MM.1S (cell line): ENCODE data around the gene FHIP2A.

Experiments used
- DNase-seq: peaks from one replicate; pipeline ENCODE4 v3.0.0-alpha.2; 2015
- H2AFZ ChIP-seq: fragments of 300-600 bp; sonication (generic); 2 replicates; pipeline ENCODE4 v1.6.0; 2016; ENCODE audit warnings: antibody characterized with exemption, low read length
- H3F3A ChIP-seq: fragments of 300-600 bp; sonication (generic); 2 replicates; pipeline ENCODE4 v1.6.1; 2016; ENCODE audit warnings: mild to moderate bottlenecking, antibody characterized with exemption, low read length, moderate library complexity, mixed read lengths; ENCODE audit not compliant: insufficient read depth
- H3K27ac ChIP-seq: fragments of 300-600 bp; sonication (generic); 2 replicates; pipeline ENCODE4 v1.5.1; 2016; ENCODE audit warnings: mild to moderate bottlenecking, low read length
- H3K27me3 ChIP-seq: fragments of 300-600 bp; sonication (generic); replicated peaks from 2 replicates; pipeline ENCODE4 v1.6.0; 2016; ENCODE audit warnings: low read length; ENCODE audit not compliant: insufficient read depth
- H3K36me3 ChIP-seq: fragments of 300-600 bp; sonication (generic); replicated peaks from 2 replicates; pipeline ENCODE4 v1.6.1; 2016; ENCODE audit warnings: mild to moderate bottlenecking, low read length, mixed read lengths; ENCODE audit not compliant: insufficient read depth
- H3K4me1 ChIP-seq: fragments of 300-600 bp; sonication (generic); 2 replicates; pipeline ENCODE4 v1.6.1; 2016; ENCODE audit warnings: low read length, mixed read lengths
- H3K4me2 ChIP-seq: fragments of 300-600 bp; sonication (generic); 2 replicates; pipeline ENCODE4 v1.6.0; 2016; ENCODE audit warnings: low read depth, low read length
- H3K4me3 ChIP-seq: fragments of 300-600 bp; sonication (generic); 2 replicates; pipeline ENCODE4 v1.5.1; 2016; ENCODE audit warnings: low read length, mixed read lengths
- H3K79me2 ChIP-seq: fragments of 300-600 bp; sonication (generic); 2 replicates; pipeline ENCODE4 v1.6.1; 2016; ENCODE audit warnings: mixed run types, low read length, mixed read lengths
- H3K9ac ChIP-seq: fragments of 300-600 bp; sonication (generic); 2 replicates; pipeline ENCODE4 v1.6.1; 2016; ENCODE audit warnings: low read length, mixed read lengths
- H3K9me2 ChIP-seq: fragments of 300-600 bp; sonication (generic); replicated peaks from 2 replicates; pipeline ENCODE4 v1.6.1; 2016; ENCODE audit warnings: mild to moderate bottlenecking, low read length, mixed read lengths; ENCODE audit not compliant: insufficient read depth
- H3K9me3 ChIP-seq: fragments of 300-600 bp; sonication (generic); replicated peaks from 2 replicates; pipeline ENCODE4 v1.6.1; 2016; ENCODE audit warnings: mild to moderate bottlenecking, low read length, mixed read lengths; ENCODE audit not compliant: insufficient read depth
- H4K20me1 ChIP-seq: fragments of 300-600 bp; sonication (generic); 2 replicates; pipeline ENCODE4 v1.6.1; 2016; ENCODE audit warnings: mild to moderate bottlenecking, low read length, moderate library complexity, mixed read lengths; ENCODE audit not compliant: insufficient read depth
- CTCF ChIP-seq: fragments of 300-600 bp; sonication (generic); IDR thresholded peaks from 2 replicates; pipeline ENCODE4 v1.5.1; 2016; ENCODE audit warnings: antibody characterized with exemption, low read length, mixed read lengths
- EZH2 ChIP-seq: fragments of 300-600 bp; sonication (generic); optimal IDR thresholded peaks from 2 replicates; pipeline ENCODE3; 2017; ENCODE audit warnings: low read depth, mild to moderate bottlenecking, antibody characterized with exemption, low read length, mixed read lengths
- EZH2phosphoT487 ChIP-seq: fragments of 300-600 bp; sonication (generic); IDR thresholded peaks from 2 replicates; pipeline ENCODE4 v1.6.1; 2018; ENCODE audit warnings: antibody characterized with exemption, low read length

FHIP2A gene

DNA sequence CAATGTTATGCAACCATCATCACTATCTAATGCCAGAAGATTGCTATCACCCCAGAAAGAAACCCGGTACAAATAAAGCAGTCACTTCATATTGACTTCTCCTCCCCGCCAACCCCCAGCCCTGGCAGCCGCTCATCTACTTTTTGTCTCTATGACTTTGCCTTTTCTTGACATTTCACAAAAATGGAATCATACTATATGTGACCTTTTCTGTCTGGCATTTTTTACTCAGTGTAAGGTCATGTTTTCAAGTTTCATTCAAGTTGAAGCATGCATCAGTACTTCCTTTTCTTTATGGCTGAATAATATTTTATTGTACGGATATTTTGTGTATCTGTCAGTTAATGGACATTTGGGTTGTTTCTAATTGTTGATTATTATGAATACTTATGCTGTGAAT is 28.1 kb downstream of the FHIP2A start:
- Histone ChIP-seq H4K20me1 (no peaks in the 10 kb centered on the region), H3K4me2 (no peak overlapping the region), H3K27ac (no peak overlapping the region), H3F3A (no peaks in the 10 kb centered on the region), H3K9me2 (no peaks in the 10 kb centered on the region), H3K27me3 (no peaks in the 10 kb centered on the region), H3K36me3 (peaks cover 10% of the 10 kb centered on the region), H3K9ac (no peak overlapping the region), H3K4me1 (no peaks in the 10 kb centered on the region), H3K79me2 (no peaks in the 10 kb centered on the region), H2AFZ (no peak overlapping the region), H3K9me3 (no peaks in the 10 kb centered on the region), H3K4me3 (no peak overlapping the region)
- DNase-seq = no peak
- TF ChIP-seq EZH2 (no peak), CTCF (no peak), EZH2phosphoT487 (no peak)

- DNase-seq = no peak
- H3K4me3 ChIP-seq = no peak overlapping the region
- H3K27me3 ChIP-seq = no peaks in the 10 kb centered on the region
- TF ChIP-seq EZH2 = no peak
- no peak for TF ChIP-seq EZH2phosphoT487
- TF ChIP-seq CTCF = no peak
- H3K79me2 ChIP-seq = no peaks in the 10 kb centered on the region
- no peaks in the 10 kb centered on the region for H3K9me3 ChIP-seq
- no peaks in the 10 kb centered on the region for H4K20me1 ChIP-seq
- no peaks in the 10 kb centered on the region for H3F3A ChIP-seq
- H3K36me3 ChIP-seq = peaks cover 10% of the 10 kb centered on the region
- no peaks in the 10 kb centered on the region for H3K4me1 ChIP-seq
- H3K4me2 ChIP-seq = no peak overlapping the region
- no peak overlapping the region for H3K9ac ChIP-seq
- no peak overlapping the region for H3K27ac ChIP-seq
- H2AFZ ChIP-seq = no peak overlapping the region
- H3K9me2 ChIP-seq = no peaks in the 10 kb centered on the region
Observed at GRCh38 chr10:114850126-114850525, 28.5 kb downstream of the FHIP2A start.

DNA sequence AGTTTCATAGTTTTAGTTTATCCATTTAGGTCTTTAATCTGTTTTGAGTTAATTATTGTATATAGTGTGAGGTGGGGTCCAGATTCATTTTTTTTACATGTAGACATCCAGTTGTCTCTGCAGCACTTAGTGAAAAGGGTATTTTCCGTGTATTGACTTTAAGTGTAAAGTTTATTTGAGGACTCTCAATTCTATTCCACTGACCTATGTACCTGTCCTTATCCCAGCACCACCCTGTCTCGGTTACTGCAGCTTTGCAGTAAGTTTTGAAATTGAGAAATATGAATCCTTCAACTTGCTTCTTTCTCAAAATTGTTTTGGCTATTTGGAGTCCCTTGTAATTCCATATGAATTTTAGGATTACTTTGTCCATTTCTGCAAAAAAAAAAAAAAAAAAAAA is 29.8 kb downstream of the FHIP2A start:
- Histone ChIP-seq H3K9ac (no peak overlapping the region), H4K20me1 (no peaks in the 10 kb centered on the region), H2AFZ (no peak overlapping the region), H3K36me3 (peaks cover 3% of the 10 kb centered on the region; the same call in 1 of the 2 replicates), H3K79me2 (no peaks in the 10 kb centered on the region), H3K4me2 (no peak overlapping the region), H3K9me2 (no peaks in the 10 kb centered on the region), H3F3A (peaks cover 1% of the 10 kb centered on the region), H3K27ac (no peak overlapping the region), H3K4me1 (0 out of 2 replicates have a peak, but pooled peaks cover 5% of the 10 kb centered on the region), H3K9me3 (no peaks in the 10 kb centered on the region), H3K27me3 (no peaks in the 10 kb centered on the region), H3K4me3 (no peak overlapping the region)
- TF ChIP-seq CTCF (no peak), EZH2phosphoT487 (no peak), EZH2 (no peak)
- no peak for DNase-seq
